Measurements from ENCODE around the gene NUDT14.

DNA sequence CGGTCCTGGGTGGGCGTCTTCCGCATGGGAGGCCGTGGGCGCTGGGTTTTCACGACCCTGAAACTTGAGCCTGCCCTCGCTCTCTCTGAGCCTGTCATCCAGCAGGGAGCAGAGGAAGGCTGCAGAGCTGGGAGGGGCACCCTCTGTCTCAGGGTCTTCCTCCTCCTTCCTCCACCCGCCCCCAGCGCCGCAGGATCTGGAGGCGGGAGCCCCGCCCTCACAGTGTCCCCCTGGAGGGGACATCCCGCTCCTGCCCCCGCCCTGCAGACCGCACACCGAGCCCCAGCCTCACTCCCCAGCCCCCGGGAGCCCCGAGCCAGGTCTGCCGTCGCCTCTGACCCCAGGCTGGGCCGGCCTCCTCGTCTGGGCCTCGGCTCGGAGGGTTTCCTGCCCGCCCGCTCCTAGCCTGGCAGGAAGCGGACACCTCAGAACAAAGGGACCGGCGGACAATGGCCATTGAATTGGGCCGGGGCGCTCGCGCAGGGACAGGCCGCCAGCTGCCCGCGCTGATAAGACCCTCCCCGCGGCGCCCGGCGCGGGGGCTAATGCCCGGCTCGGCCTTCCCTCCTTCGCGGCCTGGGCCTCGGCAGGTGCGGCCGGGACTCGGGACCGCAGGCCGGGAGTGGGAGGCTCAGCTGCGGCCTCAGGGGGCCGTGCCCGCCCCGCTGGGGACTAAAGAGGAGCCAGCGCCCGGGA is 15.3 kb upstream of the NUDT14 start:
- TF ChIP-seq SIN3A (IDR thresholded peaks at IDR 0.05; ENCODE audit: borderline replicate concordance, insufficient read depth, low read length) = no peak
- no peak for TF ChIP-seq TAF1 (IDR thresholded peaks at IDR 0.05; ENCODE audit: borderline replicate concordance, insufficient read depth, low read length)
- no peak for TF ChIP-seq POLR2AphosphoS5 (IDR thresholded peaks at IDR 0.05; ENCODE audit: low read depth, low read length)
- TF ChIP-seq, protein P1, sequence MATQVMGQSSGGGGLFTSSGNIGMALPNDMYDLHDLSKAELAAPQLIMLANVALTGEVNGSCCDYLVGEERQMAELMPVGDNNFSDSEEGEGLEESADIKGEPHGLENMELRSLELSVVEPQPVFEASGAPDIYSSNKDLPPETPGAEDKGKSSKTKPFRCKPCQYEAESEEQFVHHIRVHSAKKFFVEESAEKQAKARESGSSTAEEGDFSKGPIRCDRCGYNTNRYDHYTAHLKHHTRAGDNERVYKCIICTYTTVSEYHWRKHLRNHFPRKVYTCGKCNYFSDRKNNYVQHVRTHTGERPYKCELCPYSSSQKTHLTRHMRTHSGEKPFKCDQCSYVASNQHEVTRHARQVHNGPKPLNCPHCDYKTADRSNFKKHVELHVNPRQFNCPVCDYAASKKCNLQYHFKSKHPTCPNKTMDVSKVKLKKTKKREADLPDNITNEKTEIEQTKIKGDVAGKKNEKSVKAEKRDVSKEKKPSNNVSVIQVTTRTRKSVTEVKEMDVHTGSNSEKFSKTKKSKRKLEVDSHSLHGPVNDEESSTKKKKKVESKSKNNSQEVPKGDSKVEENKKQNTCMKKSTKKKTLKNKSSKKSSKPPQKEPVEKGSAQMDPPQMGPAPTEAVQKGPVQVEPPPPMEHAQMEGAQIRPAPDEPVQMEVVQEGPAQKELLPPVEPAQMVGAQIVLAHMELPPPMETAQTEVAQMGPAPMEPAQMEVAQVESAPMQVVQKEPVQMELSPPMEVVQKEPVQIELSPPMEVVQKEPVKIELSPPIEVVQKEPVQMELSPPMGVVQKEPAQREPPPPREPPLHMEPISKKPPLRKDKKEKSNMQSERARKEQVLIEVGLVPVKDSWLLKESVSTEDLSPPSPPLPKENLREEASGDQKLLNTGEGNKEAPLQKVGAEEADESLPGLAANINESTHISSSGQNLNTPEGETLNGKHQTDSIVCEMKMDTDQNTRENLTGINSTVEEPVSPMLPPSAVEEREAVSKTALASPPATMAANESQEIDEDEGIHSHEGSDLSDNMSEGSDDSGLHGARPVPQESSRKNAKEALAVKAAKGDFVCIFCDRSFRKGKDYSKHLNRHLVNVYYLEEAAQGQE (IDR thresholded peaks at IDR 0.05; ENCODE audit: insufficient read depth in 1 of 2, low read depth in 2 of 2, low read length in 2 of 2) = no peak
- TF ChIP-seq FOXP2 (optimal IDR thresholded peaks at IDR 0.05; ENCODE audit: borderline replicate concordance, extremely low read depth, extremely low read length, insufficient read depth) = no peak

Data from PFSK-1 (cell line).